ENCODE results near the gene GRK3.
"Not testable (repeated sequence)": the region's sequence is repeated elsewhere in the genome, so short reads cannot be mapped to it uniquely, and the experiment has no call there.

Gene GRK3

GRCh38 chr22:25564320-25564978, at the start of gene GRK3:
GRK3 (plus strand) TSS chr22:25564675; CDS start chr22:25565041, 366 bp downstream.
- peak; percentile 50 for DNase-seq

DNA sequence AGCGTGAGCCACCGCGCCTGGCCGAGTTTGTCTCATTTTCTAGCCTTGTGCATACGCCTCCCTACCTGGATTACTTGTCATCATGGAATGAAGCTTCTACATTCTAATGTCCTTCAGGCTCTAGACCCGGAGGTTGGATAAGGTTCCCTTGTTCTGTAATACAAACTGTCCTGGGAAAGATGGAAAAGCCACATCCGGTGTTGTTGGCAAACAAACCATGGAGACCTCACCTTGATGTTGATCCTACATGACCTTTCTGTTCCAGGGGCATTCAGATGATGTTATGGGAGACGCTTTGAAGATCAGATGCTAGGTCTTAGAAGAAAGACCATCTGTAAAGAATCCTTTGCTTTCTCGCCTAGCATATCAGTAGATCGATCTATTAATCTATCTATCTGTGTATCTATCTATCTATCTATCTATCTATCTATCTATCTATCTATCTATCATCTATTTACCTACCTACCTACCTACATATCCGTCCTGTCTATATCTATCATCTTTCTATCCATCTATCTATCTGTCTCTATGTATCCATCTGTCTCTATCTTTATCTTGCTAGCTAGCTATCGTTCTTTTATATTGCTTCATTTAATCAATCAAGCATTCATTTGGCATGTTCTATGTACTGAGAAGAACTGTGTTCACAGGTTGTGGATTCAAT, 46.3 kb upstream of the GRK3 start:
- no peak for DNase-seq

- no peak for DNase-seq
These were observed 39.1 kb upstream of the GRK3 start for GRCh38 chr22:25525376-25525775.

GRCh38 chr22:25525804-25526584, 38.5 kb upstream of the GRK3 start:
- not testable (repeated sequence) for DNase-seq

- peak; percentile 37 for DNase-seq
These were observed 37.5 kb upstream of the GRK3 start for GRCh38 chr22:25527016-25527415.

- DNase-seq, result peak; percentile 24
These were observed 36.4 kb upstream of the GRK3 start for GRCh38 chr22:25528068-25528467.

GRCh38 chr22:25529059-25529458, 35.4 kb upstream of the GRK3 start:
- not testable (repeated sequence) for DNase-seq

GRCh38 chr22:25529541-25530137, 34.8 kb upstream of the GRK3 start:
- not testable (repeated sequence) for DNase-seq

- DNase-seq, result not testable (repeated sequence)
These were observed 32.8 kb upstream of the GRK3 start for GRCh38 chr22:25531677-25532076.

DNA sequence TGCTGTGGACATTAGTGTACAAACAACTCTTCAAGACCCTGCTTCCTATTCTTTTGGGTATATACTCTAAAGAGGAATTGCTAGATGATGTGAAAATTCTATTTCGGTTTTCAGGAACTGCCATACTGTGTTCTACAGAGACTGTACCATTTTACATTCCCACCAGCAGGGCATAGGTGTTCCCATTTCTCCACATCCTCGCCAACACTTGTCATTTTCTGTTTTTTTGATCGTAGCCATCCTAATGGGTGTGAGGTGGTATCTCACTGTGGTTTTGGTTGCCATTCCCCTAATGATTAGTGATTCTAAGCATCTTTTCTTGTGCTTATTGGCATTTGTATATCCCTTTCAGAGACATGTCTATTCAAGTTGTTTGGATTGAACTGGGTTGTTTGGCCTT, 29.8 kb upstream of the GRK3 start:
- no peak for DNase-seq

- no peak for DNase-seq
These were observed 27.9 kb upstream of the GRK3 start for GRCh38 chr22:25536589-25536988.

DNA sequence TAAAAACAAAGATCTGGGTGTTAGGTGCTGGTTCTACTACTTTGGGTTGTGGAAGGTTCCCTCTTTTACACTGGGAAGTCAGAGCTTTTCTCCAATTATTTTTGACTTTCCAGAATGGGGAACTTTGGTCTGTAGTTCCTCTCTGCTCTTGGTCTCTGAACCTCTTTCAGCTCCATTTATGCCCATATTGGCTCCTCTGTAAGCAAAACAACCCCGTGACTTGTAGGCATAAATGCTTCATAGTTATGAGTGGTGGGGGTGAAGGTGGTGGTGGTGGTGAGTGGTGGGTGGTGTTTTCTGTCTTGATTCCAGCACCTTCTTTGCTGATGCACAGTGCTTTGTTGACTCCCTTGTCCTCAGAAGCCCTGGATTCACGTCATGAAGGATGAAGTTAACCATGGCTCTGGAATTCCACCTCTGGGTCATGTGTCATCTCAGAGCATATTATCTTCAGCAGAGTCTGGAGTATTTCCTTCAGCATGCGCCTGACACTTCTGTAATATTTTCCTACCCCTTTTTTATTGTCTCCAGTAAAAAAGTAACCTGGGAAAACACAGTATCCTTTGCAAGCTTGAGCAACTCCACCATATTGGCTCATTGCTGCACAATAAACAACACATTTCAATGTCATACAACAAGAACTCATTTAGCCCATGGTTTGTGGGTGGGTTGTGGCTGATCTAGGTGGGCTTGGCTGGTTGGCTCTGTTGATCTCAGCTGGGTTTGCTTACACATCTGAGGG, 24.1 kb upstream of the GRK3 start:
- DNase-seq, result no peak

GRCh38 chr22:25540908-25541660, 23.4 kb upstream of the GRK3 start:
- no peak for DNase-seq

- no peak for DNase-seq
These were observed 22.3 kb upstream of the GRK3 start for GRCh38 chr22:25542191-25542590.

DNA sequence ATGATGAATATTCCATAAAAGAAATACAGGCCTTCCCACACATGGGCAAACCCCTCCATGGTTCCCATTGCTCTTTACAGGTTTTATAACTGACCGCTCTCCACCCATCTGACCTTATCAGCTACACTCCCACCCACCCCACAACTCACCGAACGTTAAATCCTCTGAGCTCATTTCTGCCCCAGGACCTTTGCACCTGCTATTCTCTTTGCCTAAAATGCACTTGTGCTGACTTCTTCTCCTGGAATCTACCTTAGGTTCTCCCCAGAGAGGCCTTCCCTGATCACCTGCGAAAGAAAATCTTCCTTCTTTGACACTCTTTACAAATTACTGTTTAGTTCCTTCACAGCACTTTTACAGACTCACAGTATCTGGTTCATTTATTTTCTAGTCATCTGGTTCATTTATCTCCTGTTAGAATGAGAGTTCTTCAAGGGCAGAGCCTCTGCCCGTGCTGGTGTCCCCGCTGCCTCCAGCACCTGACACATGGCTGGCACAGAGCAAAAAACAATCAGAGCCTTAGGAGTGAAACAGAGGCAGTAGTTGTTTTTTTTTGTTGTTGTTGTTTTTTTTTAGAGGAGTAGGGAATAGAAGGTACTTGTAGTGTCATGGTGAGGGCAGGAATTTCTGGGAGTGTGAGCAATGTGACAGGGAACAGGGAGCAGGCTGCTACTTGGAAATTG, 21.6 kb upstream of the GRK3 start:
- DNase-seq, result no peak

DNA sequence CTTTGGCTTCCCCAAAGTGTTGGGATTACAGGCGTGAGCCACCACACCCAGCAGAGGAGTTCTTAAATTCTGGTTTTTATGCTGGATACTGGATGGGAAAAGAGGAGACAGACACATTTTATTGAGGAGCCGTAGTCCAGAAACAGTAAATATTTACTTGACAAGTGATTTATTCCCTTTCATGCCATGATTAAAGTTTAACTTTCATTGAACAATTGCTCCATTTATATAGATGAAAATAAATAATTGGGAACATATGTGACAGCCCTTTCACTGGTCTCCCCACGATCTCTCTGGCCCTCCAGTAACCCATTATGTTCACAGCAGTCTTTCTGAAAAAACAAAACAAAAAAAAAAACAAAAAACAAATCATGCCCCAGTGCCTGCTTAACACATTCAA, 19.3 kb upstream of the GRK3 start:
- no peak for DNase-seq

DNA sequence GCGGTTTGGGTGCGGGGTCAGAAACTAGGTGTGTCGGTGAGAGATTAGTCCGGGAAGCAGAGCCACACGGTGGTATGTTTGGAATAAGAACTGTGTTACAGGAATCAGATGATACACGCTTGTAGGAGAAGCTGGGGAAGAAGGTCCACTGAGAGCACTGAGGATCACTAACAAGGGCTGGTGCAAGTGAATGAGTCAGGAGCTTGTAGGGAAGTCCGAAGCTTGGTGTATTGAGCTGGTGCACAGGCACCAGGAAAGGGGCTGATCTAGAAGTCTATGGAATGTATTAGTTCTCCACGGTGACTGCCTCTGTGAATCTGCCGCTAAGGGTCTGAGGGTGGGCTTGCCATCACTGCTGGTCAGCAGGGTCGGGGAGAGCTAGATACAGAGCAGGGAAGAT, 18.8 kb upstream of the GRK3 start:
- DNase-seq, result no peak

DNA sequence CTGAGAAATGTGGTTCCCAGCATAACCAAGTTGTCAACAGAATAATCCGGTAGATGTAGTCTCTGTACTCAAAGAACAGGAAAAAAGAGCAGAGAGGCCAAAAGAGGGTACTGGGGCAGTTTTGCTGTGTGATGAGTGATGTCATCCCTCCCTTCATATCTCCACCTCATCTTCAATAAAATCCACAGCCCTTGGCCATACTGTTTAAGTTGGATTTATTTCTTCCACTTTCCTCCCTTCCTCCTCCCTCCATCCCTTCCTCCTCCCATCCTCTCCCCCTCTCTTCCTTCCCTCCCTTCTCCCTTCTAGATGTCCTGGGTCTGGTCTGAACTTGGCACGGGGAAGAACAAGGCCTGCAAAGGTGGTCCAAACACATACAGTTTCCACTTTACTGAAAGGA, 18.2 kb upstream of the GRK3 start:
- DNase-seq, result no peak

- DNase-seq, result peak; percentile 34
These were observed 17.7 kb upstream of the GRK3 start for GRCh38 chr22:25546751-25547150.

DNA sequence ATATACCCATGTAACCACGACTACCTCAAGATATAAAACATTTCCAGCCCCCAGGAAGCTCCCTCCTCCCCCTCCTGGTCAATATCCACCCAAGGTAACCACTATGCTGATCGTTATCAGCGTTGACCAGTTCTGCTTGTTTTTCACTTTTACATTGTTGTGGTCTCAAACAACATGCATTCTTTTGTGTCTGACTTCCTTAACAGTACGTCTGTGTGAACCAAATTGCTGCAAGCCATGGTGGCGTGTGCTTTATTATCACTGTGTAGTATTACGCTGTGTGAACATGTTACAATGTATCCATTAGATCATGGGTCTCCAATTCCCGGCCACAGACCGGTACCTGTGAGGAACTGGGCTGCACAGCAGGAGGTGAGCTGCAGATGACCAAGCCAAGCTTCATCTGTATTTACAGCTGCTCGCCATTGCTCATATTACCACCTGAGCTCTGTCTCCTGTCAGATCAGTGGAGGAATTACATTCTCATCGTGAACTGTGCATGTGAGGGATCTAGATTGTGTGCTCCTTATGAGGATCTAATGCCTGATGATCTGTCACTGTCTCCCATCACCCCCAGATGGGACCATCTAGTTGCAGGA, 15.5 kb upstream of the GRK3 start:
- DNase-seq, result no peak

GRCh38 chr22:25551396-25551795, 13.1 kb upstream of the GRK3 start:
- DNase-seq, result peak; percentile 57
